Brain pericyte (primary cell): ENCODE data around the gene AP2S1.
"Not testable (repeated sequence)": the region's sequence is repeated elsewhere in the genome, so short reads cannot be mapped to it uniquely, and the experiment has no call there.

Source experiments
- DNase-seq: peaks from one replicate; pipeline ENCODE4 v3.0.0-alpha.2; 2012; ENCODE audit warnings: low read depth, low spot score

Gene AP2S1

GRCh38 chr19:46806656-46807055 is 44.0 kb downstream of the AP2S1 start:
- no peak for DNase-seq

DNA sequence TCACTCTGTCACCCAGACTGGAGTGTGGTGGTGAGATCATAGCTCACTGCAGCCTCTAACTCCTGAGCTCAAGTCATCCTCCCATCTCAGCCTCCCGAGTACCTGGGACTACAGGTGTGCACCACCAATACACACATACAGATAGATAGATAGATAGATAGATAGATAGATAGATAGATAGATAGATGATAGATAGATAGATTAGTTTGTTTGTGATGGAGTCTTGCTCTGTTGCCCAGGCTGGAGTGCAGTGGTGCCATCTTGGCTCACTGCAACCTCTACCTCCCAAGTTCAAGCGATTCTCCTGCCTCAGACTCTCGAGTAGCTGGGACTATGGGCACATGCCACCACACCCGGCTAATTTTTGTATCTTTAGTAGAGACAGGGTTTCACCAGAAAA is 46.2 kb downstream of the AP2S1 start:
- not testable (repeated sequence) for DNase-seq

GRCh38 chr19:46803555-46803954 is 47.1 kb downstream of the AP2S1 start:
- no peak for DNase-seq

DNA sequence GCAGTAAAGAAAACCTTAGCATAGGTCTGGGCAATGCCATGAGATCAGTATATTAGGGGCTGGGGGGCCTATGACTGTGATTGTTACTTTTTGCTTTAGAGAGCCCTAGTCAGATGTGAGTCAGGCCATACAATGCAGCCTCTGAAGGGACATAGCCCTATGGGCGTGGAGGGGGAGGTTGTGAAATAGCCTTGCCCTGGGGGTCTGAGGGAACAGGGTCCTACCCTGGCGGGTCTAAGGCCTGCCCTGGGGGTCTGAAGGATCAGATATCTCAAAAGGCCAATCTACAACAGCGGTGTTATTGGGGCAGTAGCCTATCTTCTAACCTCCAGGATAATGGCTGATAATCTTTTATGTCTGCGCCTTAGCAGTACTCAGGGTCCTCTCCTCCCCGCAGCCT is 48.5 kb downstream of the AP2S1 start:
- no peak for DNase-seq

GRCh38 chr19:46798713-46799112 is 51.9 kb downstream of the AP2S1 start:
- no peak for DNase-seq

- no peak for DNase-seq
These were observed 52.8 kb downstream of the AP2S1 start for GRCh38 chr19:46797881-46798280.

DNA sequence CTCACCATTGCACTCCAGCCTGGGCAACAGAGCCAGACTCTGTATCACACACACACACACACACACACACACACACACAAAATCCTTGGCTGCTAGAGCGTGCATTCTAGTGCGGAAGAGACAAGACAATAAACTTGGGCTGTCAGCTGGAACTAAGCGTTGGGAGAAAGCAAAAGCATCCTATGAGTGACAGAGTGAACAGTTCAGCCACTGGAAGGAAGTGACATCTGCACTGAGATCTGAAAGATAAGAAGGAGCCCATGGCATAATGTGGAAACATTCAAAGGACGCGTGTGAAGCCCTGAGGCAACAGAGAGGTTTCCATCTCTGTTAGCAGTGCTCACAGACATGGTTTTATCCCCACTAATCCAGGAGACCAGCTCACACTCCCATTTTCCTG is 58.7 kb downstream of the AP2S1 start:
- no peak for DNase-seq

DNA sequence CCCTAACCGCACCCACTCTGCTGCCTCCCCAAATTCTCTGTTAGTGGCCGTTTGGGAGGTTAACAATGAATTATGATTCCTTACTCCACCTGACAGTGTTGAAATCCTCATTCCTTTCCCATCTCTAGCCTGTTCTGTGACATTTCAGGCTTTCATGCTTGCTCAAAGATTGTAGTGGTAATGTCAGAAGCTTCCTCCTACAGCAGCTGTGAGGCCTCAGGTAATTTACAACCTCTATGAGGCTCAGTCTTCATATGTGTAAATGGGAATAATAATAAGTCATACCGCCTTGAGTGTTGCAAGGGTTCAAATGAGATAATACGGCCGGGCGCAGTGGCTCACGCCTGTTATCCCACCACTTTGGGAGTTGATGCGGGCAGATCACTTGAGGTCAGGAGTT is 61.3 kb downstream of the AP2S1 start:
- no peak for DNase-seq

DNA sequence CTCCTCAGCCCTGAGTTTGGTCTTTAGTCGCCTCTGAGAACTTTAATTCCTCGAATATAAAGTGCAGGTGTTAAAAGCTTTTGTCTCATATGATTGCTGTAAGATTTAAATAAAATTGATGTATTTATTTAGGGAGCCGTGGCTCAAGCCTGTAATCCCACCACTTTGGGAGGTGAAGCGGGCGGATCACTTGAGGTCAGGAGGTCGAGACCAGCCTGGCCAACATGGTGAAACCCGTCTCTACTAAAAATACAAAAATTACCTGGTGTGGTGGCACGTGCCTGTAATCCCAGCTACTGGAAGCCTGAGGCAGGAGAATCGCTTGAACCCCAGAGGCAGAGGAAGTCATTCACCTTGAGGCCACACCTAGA is 61.7 kb downstream of the AP2S1 start:
- no peak for DNase-seq

GRCh38 chr19:46788262-46788967 is 62.2 kb downstream of the AP2S1 start, which contains the start of gene SLC1A5:
Gene SLC1A5, minus strand, starts transcription at chr19:46788594. Its CDS starts 629 bp downstream, at chr19:46787965.
- peak; percentile 74 for DNase-seq
